HG03196 (cell line): ENCODE measurements around the gene KIF21A.

Experiments
- ATAC-seq: cut with Tn5 transposase; IDR thresholded peaks from one replicate; pipeline ENCODE4 v1.9.1; 2021; ENCODE audit not compliant: unreplicated experiment

The KIF21A gene

GRCh38 chr12:39278426-39278825, 164.5 kb downstream of the KIF21A start:
- ATAC-seq: no peak

GRCh38 chr12:39277416-39277815, 165.5 kb downstream of the KIF21A start:
- ATAC-seq: no peak

- no peak for ATAC-seq
These were observed 167.1 kb downstream of the KIF21A start for GRCh38 chr12:39275846-39276245.

DNA sequence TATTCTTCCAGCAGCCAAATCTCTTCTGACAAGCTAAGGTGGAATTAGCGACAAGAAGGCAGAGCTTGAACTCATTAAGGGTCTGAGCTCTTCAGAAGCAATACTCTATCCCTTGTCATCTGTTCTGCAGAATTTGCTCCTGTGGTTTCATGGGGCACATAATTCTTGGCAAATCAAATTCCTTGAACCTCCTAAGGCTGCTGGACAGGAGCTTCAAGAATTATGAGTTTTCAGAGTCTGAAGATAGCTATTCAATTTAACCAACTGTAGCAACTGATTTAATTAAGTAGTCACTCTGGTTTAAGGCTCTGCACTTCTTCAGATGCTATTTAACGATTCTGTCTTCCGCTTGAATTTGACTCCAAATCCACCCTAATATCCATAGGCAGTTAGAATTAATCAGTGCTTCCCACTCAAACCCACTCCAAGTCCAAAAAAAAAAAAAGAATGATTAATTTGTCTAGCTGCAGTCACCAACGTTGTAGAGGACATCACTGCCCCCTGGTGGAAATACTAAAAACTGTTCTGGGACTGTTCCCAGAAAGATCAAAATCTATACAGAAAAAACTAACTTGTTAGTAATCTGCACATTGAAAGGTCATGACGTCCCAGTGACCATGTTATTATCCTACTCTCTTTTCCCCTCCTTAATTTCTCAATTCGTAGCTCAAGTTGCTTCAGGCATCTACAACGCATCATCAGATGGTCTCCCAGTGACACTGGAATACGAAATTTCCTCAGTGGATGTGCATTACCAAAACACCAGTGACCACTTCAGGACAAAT, 169.9 kb downstream of the KIF21A start:
- ATAC-seq: no peak

- ATAC-seq: no peak
These were observed 173.4 kb downstream of the KIF21A start for GRCh38 chr12:39269492-39269891.

- ATAC-seq: no peak
These were observed 175.0 kb downstream of the KIF21A start for GRCh38 chr12:39267886-39268285.

- ATAC-seq: no peak
These were observed 190.3 kb downstream of the KIF21A start for GRCh38 chr12:39252628-39253027.
